Glomerular endothelial cell (primary cell): ENCODE measurements around the gene WBP11. TPM values are rescaled to one million over a fixed set of nuclear protein-coding genes. Genes with fewer than 3 reads are reported as not detected.

Experiments used
- DNase-seq: peaks from one replicate; pipeline ENCODE4 v3.0.0-alpha.2; 2011; ENCODE audit warnings: low read depth, low spot score; ENCODE audit errors: extremely low read depth
- total RNA-seq: library from RNA; depleted of rRNA; stranded (reverse); fragments of >200 nt; gene quantifications from 2 replicates; pipeline ENCODE4 v1.2.3, GENCODE V29; 2015

WBP11 gene
- 21.6 and 24.1 TPM in 2 replicates for total RNA-seq

DNA sequence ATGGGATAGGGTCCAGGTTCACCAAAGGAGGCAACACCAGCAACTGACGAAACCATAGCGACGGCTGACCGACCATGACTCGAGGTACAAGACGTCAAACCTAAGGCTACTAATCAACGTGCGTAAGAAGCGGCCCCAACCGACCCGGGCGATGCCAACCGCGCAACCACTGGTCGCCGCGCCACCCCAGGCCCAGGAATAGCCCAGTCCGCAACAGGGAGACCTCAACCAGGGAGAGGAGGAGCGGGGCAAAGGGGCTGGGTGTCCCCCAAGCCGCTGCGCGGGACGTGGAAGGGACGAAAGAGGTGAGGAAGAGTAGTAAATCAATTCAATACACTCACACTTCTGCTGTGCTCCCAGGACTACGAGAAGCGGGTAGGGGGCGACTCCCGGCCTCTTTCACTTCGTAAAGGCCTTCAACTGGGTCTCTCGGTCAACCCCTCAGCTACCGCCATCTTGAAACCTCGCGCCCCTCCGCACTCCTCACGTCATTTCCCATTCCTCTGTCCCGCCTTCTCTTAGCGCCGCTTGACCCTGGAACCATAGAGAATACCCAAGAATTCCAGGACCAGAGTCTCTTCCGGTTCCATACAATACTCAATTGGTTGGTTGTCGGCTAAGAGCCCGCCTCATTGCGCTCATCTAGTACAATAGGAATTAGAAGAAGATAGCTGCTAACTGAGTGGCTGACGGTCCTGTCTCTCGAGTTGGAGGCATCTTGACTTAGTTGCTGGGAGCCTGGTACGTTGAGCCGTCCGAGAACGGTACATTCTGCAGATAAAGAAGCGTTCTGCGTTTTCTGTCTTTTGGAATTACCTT is at the start of gene WBP11, which contains the start of gene C12orf60:
WBP11 (minus strand) TSS at position 468 of the 819 bp plus-strand sequence. CDS start 2,095 bp downstream, outside the sequence.
C12orf60 (plus strand) TSS at position 660 of the 819 bp plus-strand sequence. CDS start 19,266 bp downstream, outside the sequence.
- peak; percentile 96 for DNase-seq

- DNase-seq, result no peak
Observed at GRCh38 chr12:14852880-14853279, 49.6 kb upstream of the WBP11 start.

DNA sequence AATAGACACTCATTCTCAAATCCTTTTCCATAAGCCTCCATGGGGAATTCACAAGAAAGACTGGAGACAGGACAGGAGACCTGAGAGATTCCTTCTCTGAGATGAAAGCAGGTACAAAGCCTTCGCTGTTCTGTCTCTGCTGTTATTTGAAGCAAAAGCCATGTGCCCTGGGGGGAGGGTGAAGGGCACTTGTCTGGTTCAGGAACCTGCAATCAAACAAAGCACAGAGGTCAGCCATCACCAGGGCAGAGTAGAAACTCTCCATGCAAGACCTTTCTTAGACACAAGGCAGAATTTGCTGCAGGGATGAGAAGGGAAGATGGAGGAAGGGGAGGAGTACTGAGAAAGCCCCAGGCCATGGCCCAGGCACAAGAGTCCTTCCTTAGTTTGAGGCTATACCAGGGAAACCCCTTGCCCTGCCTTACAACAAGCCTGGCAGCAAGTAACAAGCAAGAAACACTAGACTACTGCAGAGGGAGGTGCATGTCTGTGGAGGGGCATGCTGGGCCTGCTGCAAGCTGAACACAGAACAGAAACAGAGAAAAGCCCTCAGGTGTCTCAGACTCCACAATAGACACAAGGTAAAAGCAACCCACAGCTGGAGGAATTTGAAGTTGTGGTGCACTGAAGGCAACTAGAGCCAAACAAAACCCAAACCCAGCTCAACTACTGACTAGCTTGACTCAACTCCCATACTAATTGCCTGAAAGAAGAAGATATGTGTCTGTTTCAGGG is 47.8 kb upstream of the WBP11 start:
- DNase-seq, result no peak

DNA sequence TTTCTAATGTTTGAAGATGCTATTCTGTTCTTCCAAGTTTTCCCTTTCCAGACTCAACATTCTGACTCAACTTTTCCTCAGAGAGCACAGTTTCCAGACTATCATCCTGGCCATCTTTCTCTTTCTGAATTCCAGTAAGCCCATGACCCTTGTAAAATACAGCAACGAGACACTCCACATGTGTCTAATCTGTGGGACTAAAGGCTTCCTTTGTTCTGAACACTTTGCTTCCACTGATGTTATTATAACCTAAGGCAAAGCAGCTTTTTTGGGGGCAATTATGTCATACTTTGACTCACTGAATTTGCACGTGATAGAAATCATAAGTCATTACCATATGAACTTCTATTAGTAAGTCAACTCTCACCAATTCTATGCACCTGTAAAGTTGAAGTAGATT is 46.4 kb upstream of the WBP11 start:
- no peak for DNase-seq

- no peak for DNase-seq
Observed at GRCh38 chr12:14846876-14847580, 43.8 kb upstream of the WBP11 start.

- no peak for DNase-seq
Observed at GRCh38 chr12:14846042-14846587, 42.8 kb upstream of the WBP11 start.

DNA sequence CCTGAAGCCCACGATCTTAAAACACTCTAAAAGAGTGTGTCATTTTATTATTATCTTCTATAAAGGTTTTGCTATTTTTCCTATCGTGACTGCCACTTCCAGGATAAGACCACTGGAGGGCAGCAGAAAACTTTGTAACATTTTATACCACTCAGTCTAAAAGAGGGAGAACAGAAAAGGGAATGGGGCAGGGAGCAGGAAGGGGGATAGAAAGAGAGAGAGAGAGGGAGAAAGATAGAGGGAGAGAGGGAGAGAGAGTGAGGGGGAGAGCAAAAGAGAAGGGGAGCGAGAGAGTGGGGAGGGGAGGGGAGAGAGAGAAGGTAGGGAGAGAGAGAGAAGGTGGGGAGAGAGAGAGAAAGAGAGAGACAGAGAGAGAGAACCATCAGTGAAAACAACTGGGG is 42.1 kb upstream of the WBP11 start:
- no peak for DNase-seq

- no peak for DNase-seq
Observed at GRCh38 chr12:14844401-14844800, 41.1 kb upstream of the WBP11 start.

- no peak for DNase-seq
Observed at GRCh38 chr12:14843425-14843887, 40.2 kb upstream of the WBP11 start, which contains the start of gene ART4. TSS of gene ART4 (minus strand) at chr12:14843526. CDS start at chr12:14843113, 413 bp downstream.

DNA sequence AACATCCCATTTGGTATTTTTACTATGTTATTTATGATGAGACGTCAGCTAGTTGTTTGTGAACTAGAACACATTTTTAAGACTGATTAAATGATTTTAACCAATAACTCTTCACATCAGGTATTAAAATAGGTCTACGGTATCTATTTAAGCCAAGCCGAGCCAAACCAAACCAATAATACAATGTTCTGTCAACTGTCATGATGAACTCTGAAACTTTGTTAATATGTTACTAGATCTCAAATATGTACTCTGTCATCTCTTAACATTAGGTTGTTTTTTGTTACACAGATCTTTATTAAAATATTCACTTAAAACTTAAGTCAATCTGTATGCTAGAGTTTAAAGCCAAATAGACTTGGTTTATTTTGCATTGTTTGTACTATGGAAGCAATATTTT is 39.0 kb upstream of the WBP11 start:
- DNase-seq, result no peak

GRCh38 chr12:14841761-14842160 is 38.5 kb upstream of the WBP11 start:
- no peak for DNase-seq

DNA sequence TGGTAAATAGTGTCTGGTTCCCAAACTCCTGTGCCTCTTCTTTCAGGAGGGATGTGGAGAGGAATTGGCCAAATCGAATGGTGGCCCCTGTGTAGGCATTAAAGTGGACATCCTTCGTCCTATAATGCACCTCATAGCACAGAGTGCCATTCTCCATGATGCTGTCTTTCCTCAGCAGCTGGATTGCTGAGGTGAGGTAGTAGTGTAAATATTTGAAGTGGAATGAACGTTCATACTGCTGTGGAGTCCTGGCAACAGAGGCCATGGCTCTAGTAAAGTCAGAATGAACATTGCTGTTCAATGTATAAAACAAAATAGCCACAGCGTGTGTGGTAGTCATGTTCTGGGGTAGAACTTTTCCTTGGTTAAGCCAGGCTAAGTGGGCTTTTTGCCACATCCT is 37.3 kb upstream of the WBP11 start:
- no peak for DNase-seq

GRCh38 chr12:14839262-14839661 is 36.0 kb upstream of the WBP11 start:
- no peak for DNase-seq

DNA sequence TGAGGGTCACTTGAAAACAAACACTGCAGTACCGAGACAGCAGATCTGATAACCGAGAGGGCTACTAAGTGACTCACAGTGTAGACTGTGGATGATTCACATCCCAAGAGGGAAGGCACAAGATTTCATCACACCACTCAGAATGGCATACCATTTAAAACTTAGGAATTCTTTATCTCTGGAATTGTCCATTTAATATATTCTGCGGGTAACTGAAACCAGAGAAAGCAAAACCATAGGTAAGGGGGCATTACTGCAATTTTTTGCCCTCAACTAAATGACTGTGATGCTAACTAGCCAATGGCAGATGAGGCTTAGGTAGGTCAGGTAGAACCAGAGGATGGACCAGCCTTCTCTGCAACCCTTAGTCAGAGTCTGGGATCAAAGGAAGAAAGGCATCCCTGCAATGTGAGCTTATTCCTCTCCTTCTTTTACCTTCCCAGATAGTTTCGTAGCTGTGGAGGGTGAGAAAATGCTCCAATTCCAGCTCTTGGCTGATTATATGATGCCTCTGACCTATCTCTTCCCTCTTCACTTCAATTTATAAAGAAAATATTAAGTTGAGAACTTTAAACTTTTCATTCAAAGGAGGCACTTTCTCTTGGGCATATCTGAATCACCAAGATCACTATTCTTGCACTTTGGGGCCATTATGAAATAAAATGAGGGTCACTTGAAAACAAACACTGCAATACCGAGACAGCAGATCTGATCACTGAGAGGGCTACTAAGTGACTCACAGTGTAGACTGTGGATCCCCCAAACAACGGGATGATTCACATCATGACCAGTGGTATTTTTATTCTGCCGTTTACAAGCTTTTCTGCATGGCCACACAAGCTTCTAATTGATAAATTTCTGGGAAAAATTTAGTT is 33.3 kb upstream of the WBP11 start:
- DNase-seq, result no peak

DNA sequence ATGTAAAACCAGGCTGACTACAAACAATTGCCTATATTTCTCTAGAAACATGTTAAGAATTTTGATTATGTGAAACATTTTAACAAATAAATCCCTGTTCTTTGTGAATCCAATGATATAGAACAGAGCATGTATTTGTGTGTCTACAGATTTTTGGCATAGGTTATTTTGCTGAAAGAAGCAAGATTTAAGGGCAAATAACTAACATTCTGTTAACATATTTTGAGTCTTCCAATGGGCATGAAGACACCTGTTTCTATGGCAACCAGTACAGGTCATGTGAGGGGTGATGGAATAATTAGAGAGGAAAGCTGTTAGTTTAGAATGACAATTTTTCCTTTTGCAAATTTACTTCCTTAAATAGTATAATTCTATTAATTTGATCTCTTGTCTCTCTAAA is 31.2 kb upstream of the WBP11 start:
- DNase-seq, result no peak

- DNase-seq, result no peak
Observed at GRCh38 chr12:14833952-14834351, 30.7 kb upstream of the WBP11 start.

GRCh38 chr12:14833336-14833735 is 30.1 kb upstream of the WBP11 start:
- no peak for DNase-seq

DNA sequence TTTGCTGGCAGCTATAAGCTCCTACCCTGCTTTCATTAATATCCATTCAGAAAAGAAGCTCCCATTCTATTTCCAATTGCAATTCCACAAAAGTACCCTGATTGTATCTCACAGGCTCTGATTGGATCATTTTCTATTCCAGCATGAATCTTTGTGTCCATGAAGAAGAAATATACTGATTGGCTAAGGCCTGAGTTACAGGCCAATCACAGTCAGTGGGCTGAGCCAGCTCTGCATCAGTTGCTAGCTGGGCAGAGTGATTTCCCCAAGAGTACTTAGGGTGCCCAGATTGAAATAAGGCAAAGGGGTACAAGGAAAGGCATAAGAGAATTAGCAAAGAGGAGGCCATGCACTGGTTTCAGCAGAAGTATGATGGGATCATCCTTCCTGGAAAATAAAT is 25.6 kb upstream of the WBP11 start:
- DNase-seq, result no peak

GRCh38 chr12:14827043-14827442 is 23.8 kb upstream of the WBP11 start:
- DNase-seq, result no peak

DNA sequence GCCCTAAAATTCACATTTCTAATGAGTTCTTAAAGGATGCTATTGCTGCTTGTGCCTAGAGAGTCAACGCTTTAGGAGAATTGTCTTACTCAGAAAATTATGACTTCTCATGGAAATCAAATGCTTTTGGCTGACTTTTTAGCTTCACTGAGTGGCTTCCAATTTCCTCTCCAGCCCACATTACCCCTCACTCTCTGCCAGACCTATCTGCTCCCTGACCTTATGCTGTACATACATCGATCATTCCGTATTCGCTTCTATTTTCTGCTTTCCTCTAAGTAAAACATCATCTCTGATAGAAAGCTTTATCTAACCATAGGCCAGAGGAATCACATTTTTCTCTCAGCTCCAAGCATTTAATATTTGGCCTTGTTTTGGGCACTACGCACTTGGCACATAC is 23.2 kb upstream of the WBP11 start:
- no peak for DNase-seq
